Measurements from ENCODE around the gene LILRB4. TPM values are rescaled to one million over a fixed set of nuclear protein-coding genes. Genes with fewer than 3 reads are reported as not detected.
"Not testable (repeated sequence)": the region's sequence is repeated elsewhere in the genome, so short reads cannot be mapped to it uniquely, and the experiment has no call there.

Gene LILRB4
- total RNA-seq, 4 donors from 2014 or later, result 0.48 to 1.5 TPM; not detected in 2

GRCh38 chr19:54622431-54622830 lies 40.4 kb upstream of the LILRB4 start:
- Histone ChIP-seq H3K36me3 (no peaks in the 10 kb centered on the region), H3K4me1 (no peaks in the 10 kb centered on the region), H3K27me3 (no peaks in the 10 kb centered on the region), H3K27ac (no peak overlapping the region), H3K9me3 (no peaks in the 10 kb centered on the region), H3K4me3 (no peak overlapping the region)
- TF ChIP-seq POLR2A (IDR thresholded peaks at IDR 0.05) (no peak), CTCF (IDR thresholded peaks at IDR 0.05) (no peak)
- intact Hi-C loops (cut with DNase I; ENCODE audit: low total_unique reads), result no loop called here
- no peak for DNase-seq

DNA sequence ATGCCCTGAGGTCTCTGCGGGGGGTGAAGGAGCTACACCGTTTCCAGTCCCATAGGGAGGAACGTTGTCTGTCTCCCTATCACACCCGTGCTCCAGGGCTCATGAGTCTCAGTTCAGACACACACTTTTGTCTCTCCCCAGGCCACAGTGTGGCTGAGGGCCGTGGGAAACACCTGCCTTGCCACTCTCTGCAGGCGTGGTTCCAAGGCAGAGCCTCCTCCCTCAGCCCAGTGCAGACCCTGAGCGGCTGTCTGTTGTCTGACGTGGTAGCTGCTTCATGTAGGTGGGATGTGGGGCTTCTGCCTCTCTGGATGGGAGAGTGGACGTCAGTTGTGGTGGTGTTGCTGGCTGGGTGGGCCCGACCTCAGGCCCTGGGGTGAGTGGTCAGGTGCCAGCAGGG lies 38.6 kb upstream of the LILRB4 start:
- H3K4me1 ChIP-seq; intact Hi-C loops (cut with DNase I; ENCODE audit: low total_unique reads); H3K4me3 ChIP-seq; DNase-seq; H3K27ac ChIP-seq; H3K9me3 ChIP-seq; H3K36me3 ChIP-seq; H3K27me3 ChIP-seq: not testable (repeated sequence)

- H3K4me3 ChIP-seq; H3K36me3 ChIP-seq; DNase-seq; intact Hi-C loops (cut with DNase I; ENCODE audit: low total_unique reads); H3K27ac ChIP-seq; H3K9me3 ChIP-seq; H3K4me1 ChIP-seq; H3K27me3 ChIP-seq: not testable (repeated sequence)
Measured at GRCh38 chr19:54624934-54625730, 37.7 kb upstream of the LILRB4 start.

DNA sequence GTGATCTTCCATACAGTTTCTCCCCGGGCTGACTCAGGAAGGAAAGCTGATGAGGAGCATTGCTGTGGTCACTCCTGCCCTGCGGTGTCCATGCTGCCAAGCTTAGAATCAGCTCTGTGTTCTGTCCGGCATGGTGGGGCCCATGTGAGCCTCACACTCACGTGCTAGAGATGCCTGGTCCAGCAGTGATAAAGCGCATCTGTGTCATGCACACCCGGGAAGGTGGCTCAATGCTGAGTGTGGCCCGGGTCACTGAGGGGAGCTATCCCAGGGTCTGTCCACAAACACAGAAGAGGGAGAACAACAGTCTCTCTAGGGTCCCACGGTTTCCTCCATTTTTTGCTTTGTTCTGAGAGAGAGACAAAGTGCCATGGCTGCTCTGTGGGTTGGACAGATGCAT lies 36.0 kb upstream of the LILRB4 start:
- intact Hi-C loops (cut with DNase I; ENCODE audit: low total_unique reads), result no loop called here
- no peak for DNase-seq
- TF ChIP-seq CTCF (IDR thresholded peaks at IDR 0.05) (no peak), POLR2A (IDR thresholded peaks at IDR 0.05) (no peak)
- Histone ChIP-seq H3K27ac (no peak overlapping the region), H3K4me1 (no peaks in the 10 kb centered on the region), H3K9me3 (no peaks in the 10 kb centered on the region), H3K4me3 (no peak overlapping the region), H3K36me3 (no peaks in the 10 kb centered on the region), H3K27me3 (no peaks in the 10 kb centered on the region)

- DNase-seq; H3K4me3 ChIP-seq; H3K36me3 ChIP-seq; H3K27me3 ChIP-seq; H3K9me3 ChIP-seq; H3K4me1 ChIP-seq; intact Hi-C loops (cut with DNase I; ENCODE audit: low total_unique reads); H3K27ac ChIP-seq: not testable (repeated sequence)
Measured at GRCh38 chr19:54627912-54628311, 34.9 kb upstream of the LILRB4 start.

DNA sequence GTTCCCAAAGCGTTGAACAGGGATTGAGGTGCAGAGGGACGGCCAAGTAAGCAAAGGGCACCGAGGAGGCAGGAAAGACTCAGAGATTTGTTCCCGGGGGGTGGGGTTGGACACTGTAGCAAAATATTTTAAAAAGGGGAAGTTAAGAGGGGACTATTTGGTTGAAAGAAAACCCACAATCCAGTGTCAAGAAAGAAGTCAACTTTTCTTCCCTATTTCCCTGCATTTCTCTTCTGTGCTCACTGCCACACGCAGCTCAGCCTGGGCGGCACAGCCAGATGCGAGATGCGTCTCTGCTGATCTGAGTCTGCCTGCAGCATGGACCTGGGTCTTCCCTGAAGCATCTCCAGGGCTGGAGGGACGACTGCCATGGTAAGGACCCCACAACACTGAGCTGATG lies 32.5 kb upstream of the LILRB4 start, which contains the start of gene LILRB1:
Gene LILRB1 (plus strand): TSS at position 223 of the 400 bp plus-strand sequence. CDS start 590 bp downstream, outside the sequence.
- H3K4me3 ChIP-seq, H3K36me3 ChIP-seq: not testable (repeated sequence)

GRCh38 chr19:54630782-54631181 lies 32.0 kb upstream of the LILRB4 start:
- no peak for DNase-seq
- no peaks in the 10 kb centered on the region for H3K36me3 ChIP-seq
- H3K9me3 ChIP-seq, result no peaks in the 10 kb centered on the region
- no peaks in the 10 kb centered on the region for H3K27me3 ChIP-seq
- H3K4me3 ChIP-seq, result no peak overlapping the region
- intact Hi-C loops (cut with DNase I; ENCODE audit: low total_unique reads), result no loop called here
- TF ChIP-seq POLR2A (IDR thresholded peaks at IDR 0.05), result no peak
- H3K27ac ChIP-seq, result no peak overlapping the region
- no peaks in the 10 kb centered on the region for H3K4me1 ChIP-seq

More for the DNA sequence above, 32.5 kb upstream of the LILRB4 start, which contains the start of gene LILRB1:
- H3K27ac ChIP-seq; H3K27me3 ChIP-seq; intact Hi-C loops (cut with DNase I; ENCODE audit: low total_unique reads); DNase-seq; H3K4me1 ChIP-seq; H3K9me3 ChIP-seq: not testable (repeated sequence)

GRCh38 chr19:54631489-54632337 lies 31.1 kb upstream of the LILRB4 start:
- H3K27ac ChIP-seq; H3K36me3 ChIP-seq; H3K4me3 ChIP-seq; H3K4me1 ChIP-seq; DNase-seq; H3K9me3 ChIP-seq; H3K27me3 ChIP-seq; intact Hi-C loops (cut with DNase I; ENCODE audit: low total_unique reads): not testable (repeated sequence)

DNA sequence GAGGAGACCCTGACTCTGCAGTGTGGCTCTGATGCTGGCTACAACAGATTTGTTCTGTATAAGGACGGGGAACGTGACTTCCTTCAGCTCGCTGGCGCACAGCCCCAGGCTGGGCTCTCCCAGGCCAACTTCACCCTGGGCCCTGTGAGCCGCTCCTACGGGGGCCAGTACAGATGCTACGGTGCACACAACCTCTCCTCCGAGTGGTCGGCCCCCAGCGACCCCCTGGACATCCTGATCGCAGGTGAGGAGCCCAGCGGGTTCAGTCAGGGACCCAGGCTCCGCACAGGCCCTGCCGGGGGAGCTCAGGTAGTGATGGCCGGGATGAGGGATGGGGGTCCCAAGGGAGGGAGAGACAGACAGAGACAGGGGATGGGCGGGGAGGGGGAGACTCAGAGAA lies 30.3 kb upstream of the LILRB4 start:
- H3K27me3 ChIP-seq; H3K4me3 ChIP-seq; DNase-seq; H3K4me1 ChIP-seq; H3K9me3 ChIP-seq; H3K27ac ChIP-seq; H3K36me3 ChIP-seq; intact Hi-C loops (cut with DNase I; ENCODE audit: low total_unique reads): not testable (repeated sequence)
